ENCODE data around the gene SP3.

GRCh38 chr2:173979751-173980351, 14.7 kb upstream of the SP3 start:
- no peak for TF ChIP-seq CTCF (IDR thresholded peaks at IDR 0.05)
- TF ChIP-seq ZFX (IDR thresholded peaks at IDR 0.05; ENCODE audit: borderline replicate concordance) = no peak

Measured in 22Rv1 (cell line).